Stimulated activated CD8-positive, alpha-beta memory T cell treated with anti-CD3 and anti-CD28 coated beads, Interleukin-15, amount 100 ng/mL, for 24 hours (primary cell): ENCODE results near the gene WDR33.

Experiments used
- DNase-seq: peaks from one replicate; pipeline ENCODE4 v3.0.0-alpha.2; 2020; ENCODE audit warnings: low read depth

The WDR33 gene

GRCh38 chr2:127694986-127695385, 116.0 kb downstream of the WDR33 start:
- no peak for DNase-seq

- DNase-seq: no peak
These were observed 120.3 kb downstream of the WDR33 start for GRCh38 chr2:127690696-127691095.

GRCh38 chr2:127688405-127688804, 122.6 kb downstream of the WDR33 start:
- no peak for DNase-seq

- DNase-seq: no peak
These were observed 125.4 kb downstream of the WDR33 start for GRCh38 chr2:127685410-127686080.

GRCh38 chr2:127683757-127684156, 127.2 kb downstream of the WDR33 start:
- no peak for DNase-seq

- no peak for DNase-seq
These were observed 127.9 kb downstream of the WDR33 start for GRCh38 chr2:127683056-127683455.

GRCh38 chr2:127681976-127682857, 128.8 kb downstream of the WDR33 start:
- no peak for DNase-seq

GRCh38 chr2:127681288-127681804, 129.6 kb downstream of the WDR33 start:
- DNase-seq: no peak

GRCh38 chr2:127680706-127681287, 130.2 kb downstream of the WDR33 start:
- no peak for DNase-seq

- no peak for DNase-seq
These were observed 131.2 kb downstream of the WDR33 start for GRCh38 chr2:127679680-127680361.

GRCh38 chr2:127678991-127679390, 132.0 kb downstream of the WDR33 start:
- DNase-seq: no peak

- DNase-seq: no peak
These were observed 132.4 kb downstream of the WDR33 start for GRCh38 chr2:127678531-127678930.

GRCh38 chr2:127676906-127677305, 134.1 kb downstream of the WDR33 start:
- DNase-seq: no peak

- no peak for DNase-seq
These were observed 135.4 kb downstream of the WDR33 start, which contains the start of gene LIMS2 for GRCh38 chr2:127675331-127676261. LIMS2 (minus strand) TSS chr2:127675530; CDS start chr2:127675024, 506 bp downstream.

- DNase-seq: no peak
These were observed 136.4 kb downstream of the WDR33 start for GRCh38 chr2:127674241-127675209.

- DNase-seq: no peak
These were observed 137.5 kb downstream of the WDR33 start for GRCh38 chr2:127673291-127674069.

- DNase-seq: no peak
These were observed 138.4 kb downstream of the WDR33 start for GRCh38 chr2:127672341-127673224.
